ENCODE measurements around the gene MAP3K5.

Gene MAP3K5

DNA sequence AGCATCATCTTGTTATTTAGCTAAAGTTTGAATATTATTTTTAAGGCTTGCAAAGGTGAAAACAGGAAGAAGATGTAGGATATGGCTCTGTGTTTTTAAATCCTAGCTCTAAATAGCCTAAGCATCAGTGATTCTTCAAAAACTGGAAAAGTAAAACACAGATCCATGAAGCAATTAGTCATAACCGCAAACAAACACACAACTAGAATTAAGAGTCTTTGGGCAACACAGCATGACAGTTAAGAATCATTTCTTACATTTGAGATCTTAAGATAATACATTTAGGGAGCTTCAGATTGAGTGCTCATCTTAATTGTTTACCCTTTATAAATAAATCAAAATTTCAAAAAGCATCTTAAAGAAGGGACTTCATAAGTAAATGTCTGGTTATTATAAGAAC, 126.2 kb downstream of the MAP3K5 start:
- FAIRE-seq = no peak
- no peak for DNase-seq (ENCODE audit: insufficient read length, low spot score)
- TF ChIP-seq POU2F2 (IDR thresholded peaks at IDR 0.05; ENCODE audit: low read depth, low read length) = no peak
- TF ChIP-seq POLR2AphosphoS5 (IDR thresholded peaks at IDR 0.05; ENCODE audit: low read depth, low read length) = no peak
- no peak for TF ChIP-seq SPI1 (IDR thresholded peaks at IDR 0.05; ENCODE audit: low read depth, low read length)
- no peak for TF ChIP-seq POLR2A (IDR thresholded peaks at IDR 0.05; ENCODE audit: low read depth, low read length)

DNA sequence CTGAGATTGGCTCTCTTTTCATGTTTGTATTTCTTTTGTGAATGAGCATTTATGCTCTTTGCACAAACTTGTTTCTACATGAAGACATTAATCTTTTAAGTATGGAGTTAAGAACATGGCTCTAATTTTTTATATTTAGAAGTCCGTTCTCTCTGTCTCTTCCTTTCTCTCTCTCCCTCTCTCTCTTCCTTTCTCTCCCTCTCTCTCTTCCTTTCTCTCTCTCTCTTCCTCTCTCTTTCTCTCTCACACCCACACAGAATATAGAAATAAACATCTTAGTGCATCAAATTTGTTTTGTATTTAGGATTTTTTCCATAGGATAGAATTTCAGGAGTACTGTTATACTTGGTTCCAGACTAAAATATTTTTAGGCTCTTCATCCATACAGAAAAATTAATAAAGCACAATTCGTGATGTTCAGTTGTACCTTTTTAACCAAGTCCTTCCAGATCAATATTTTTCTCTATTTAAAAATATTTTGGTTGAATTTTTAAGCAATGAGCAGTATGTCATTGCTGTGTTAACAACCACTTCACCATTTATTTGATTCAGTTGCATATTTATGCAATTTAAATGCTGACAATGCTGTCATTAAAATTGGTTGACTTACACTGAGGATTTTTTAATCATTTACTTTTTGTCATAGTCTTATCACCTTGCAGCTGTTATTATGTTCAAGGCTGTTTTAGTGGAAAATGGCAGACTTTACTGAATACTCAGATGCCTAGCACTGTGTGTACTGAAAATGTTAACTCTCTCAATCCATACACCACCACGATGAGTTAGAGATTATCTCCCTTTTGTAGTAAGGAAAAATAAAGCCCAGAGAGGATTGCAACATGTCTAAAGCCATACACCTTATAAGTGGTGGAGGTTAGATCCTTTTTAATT, 129.7 kb downstream of the MAP3K5 start:
- FAIRE-seq (no peak), DNase-seq (ENCODE audit: insufficient read length, low spot score) (no peak)
- no peak for TF ChIP-seq TAF1 (IDR thresholded peaks at IDR 0.05; ENCODE audit: low read depth, low read length)
- no peak for TF ChIP-seq POLR2A (IDR thresholded peaks at IDR 0.05; ENCODE audit: low read depth, low read length)
- no peak for TF ChIP-seq POU2F2 (IDR thresholded peaks at IDR 0.05; ENCODE audit: low read depth, low read length)
- no peak for TF ChIP-seq SPI1 (IDR thresholded peaks at IDR 0.05; ENCODE audit: low read depth, low read length)
- no peak for TF ChIP-seq PAX5 (IDR thresholded peaks at IDR 0.05; ENCODE audit: insufficient read depth, low read length, severe bottlenecking)
- TF ChIP-seq POLR2AphosphoS5 (IDR thresholded peaks at IDR 0.05; ENCODE audit: low read depth, low read length) = no peak

DNA sequence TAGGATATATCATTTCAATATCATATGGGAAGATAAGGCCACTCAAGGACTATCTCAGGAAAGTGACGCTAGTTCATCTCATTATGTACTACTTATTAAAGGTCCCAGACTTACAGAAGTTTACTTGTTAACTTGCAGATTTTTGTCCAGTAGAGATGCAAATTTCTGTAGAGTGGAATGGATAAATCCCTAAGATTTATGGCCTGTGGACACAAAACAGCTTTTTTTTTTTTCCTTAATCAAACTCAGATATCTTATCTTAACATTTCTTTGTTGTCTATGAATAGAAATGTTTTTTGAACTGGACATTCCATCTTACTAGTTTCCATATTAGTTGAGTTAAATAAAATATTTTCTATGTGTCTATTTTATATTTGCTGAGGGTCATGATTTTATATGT, 131.6 kb downstream of the MAP3K5 start:
- TF ChIP-seq SPI1 (IDR thresholded peaks at IDR 0.05; ENCODE audit: low read depth, low read length) = no peak
- TF ChIP-seq PAX5 (IDR thresholded peaks at IDR 0.05; ENCODE audit: insufficient read depth, low read length, severe bottlenecking) = no peak
- no peak for TF ChIP-seq POU2F2 (IDR thresholded peaks at IDR 0.05; ENCODE audit: low read depth, low read length)
- no peak for TF ChIP-seq POLR2A (IDR thresholded peaks at IDR 0.05; ENCODE audit: low read depth, low read length)
- no peak for TF ChIP-seq TAF1 (IDR thresholded peaks at IDR 0.05; ENCODE audit: low read depth, low read length)
- TF ChIP-seq POLR2AphosphoS5 (IDR thresholded peaks at IDR 0.05; ENCODE audit: low read depth, low read length) = no peak
- FAIRE-seq (no peak), DNase-seq (ENCODE audit: insufficient read length, low spot score) (no peak)

DNA sequence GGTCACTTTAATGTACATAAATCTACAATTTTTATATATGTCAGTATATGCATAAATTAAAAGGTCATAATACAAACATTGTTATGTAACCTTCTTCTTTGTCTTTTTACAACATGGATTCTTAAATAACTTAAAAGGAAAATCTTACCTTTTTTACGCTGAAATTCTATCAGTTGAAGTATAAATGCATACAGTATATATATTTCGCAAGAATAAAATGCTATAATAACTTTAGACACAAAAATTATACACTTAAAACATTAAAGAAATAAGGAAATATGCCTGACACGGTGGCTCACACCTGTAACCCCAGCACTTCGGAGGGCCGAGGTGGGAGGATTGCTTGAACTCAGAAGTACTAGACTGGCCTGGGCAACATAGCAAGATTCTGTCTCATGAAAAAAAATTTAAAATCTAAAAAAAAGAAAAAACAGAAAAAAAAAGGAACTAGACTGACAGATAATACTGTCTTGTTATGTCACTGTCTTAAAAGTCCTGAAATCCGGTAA, 132.2 kb downstream of the MAP3K5 start:
- DNase-seq (ENCODE audit: insufficient read length, low spot score) (no peak), FAIRE-seq (no peak)
- no peak for TF ChIP-seq SPI1 (IDR thresholded peaks at IDR 0.05; ENCODE audit: low read depth, low read length)
- TF ChIP-seq PAX5 (IDR thresholded peaks at IDR 0.05; ENCODE audit: insufficient read depth, low read length, severe bottlenecking) = no peak
- TF ChIP-seq POLR2A (IDR thresholded peaks at IDR 0.05; ENCODE audit: low read depth, low read length) = no peak
- TF ChIP-seq TAF1 (IDR thresholded peaks at IDR 0.05; ENCODE audit: low read depth, low read length) = no peak
- TF ChIP-seq POLR2AphosphoS5 (IDR thresholded peaks at IDR 0.05; ENCODE audit: low read depth, low read length) = no peak
- no peak for TF ChIP-seq POU2F2 (IDR thresholded peaks at IDR 0.05; ENCODE audit: low read depth, low read length)

DNA sequence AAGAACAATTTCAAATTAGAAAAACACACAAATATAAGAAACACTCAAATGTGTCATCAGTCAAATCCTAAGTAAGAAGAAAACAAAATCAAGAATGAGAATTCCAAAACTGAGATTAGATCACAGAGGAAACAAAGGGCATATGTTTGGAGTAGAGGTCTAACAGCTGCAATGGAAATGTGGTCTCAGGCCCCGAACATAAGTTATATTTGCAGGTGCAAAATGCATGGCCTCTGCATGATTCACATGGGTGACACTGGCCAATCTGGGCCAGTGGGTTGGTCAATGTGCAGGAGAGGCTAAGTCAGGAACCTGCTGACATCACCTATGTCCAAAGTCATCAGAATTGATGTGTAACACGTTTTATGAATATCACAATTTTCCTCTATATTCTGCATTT, 133.6 kb downstream of the MAP3K5 start:
- DNase-seq (ENCODE audit: insufficient read length, low spot score) (no peak), FAIRE-seq (no peak)
- no peak for TF ChIP-seq TAF1 (IDR thresholded peaks at IDR 0.05; ENCODE audit: low read depth, low read length)
- no peak for TF ChIP-seq POU2F2 (IDR thresholded peaks at IDR 0.05; ENCODE audit: low read depth, low read length)
- no peak for TF ChIP-seq POLR2A (IDR thresholded peaks at IDR 0.05; ENCODE audit: low read depth, low read length)
- no peak for TF ChIP-seq SPI1 (IDR thresholded peaks at IDR 0.05; ENCODE audit: low read depth, low read length)
- no peak for TF ChIP-seq POLR2AphosphoS5 (IDR thresholded peaks at IDR 0.05; ENCODE audit: low read depth, low read length)
- no peak for TF ChIP-seq PAX5 (IDR thresholded peaks at IDR 0.05; ENCODE audit: insufficient read depth, low read length, severe bottlenecking)

DNA sequence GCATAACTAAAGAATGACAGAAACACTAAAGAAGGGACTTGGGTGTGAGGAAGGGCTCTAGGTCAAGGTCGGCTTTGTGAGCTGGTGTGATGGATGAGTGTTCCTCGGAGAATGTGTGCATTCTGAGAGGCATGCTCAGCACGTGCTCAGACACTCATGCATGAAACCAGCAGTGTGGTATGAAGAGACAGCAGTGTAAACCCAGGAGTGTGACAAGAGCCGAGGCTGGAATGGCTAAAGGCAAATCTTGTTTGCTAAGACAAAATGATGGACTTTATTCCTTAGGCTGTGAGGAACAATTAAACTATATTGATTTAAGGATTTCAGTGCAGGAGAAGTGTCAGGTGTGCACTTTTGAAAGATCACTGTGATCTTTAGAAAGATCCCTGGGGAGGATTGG, 134.6 kb downstream of the MAP3K5 start:
- FAIRE-seq (peak; percentile 66), DNase-seq (ENCODE audit: insufficient read length, low spot score) (no peak)
- TF ChIP-seq POLR2AphosphoS5 (IDR thresholded peaks at IDR 0.05; ENCODE audit: low read depth, low read length) (no peak), SPI1 (IDR thresholded peaks at IDR 0.05; ENCODE audit: low read depth, low read length) (no peak), POLR2A (IDR thresholded peaks at IDR 0.05; ENCODE audit: low read depth, low read length) (no peak), TAF1 (IDR thresholded peaks at IDR 0.05; ENCODE audit: low read depth, low read length) (no peak), PAX5 (IDR thresholded peaks at IDR 0.05; ENCODE audit: insufficient read depth, low read length, severe bottlenecking) (no peak), POU2F2 (IDR thresholded peaks at IDR 0.05; ENCODE audit: low read depth, low read length) (no peak)

DNA sequence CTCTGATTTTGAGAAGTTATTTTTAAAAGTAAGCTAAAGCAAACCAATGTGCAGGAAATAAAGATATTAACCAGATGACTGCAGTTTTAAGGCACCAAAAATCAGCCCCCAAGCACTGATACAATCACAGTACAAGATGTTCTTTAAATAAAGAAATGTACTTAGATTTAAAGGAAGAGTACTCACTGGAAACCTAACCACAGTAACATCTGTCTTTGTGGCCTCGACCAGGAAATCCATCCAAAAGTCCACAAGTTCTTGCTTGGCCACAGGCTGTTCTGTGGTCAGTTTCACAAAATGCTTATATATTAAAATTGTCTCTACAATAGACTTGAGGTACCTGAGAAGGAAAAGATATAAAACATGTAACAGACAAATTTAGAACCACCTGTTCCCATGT, 136.2 kb downstream of the MAP3K5 start:
- no peak for FAIRE-seq
- TF ChIP-seq TAF1 (IDR thresholded peaks at IDR 0.05; ENCODE audit: low read depth, low read length) (no peak), POLR2A (IDR thresholded peaks at IDR 0.05; ENCODE audit: low read depth, low read length) (no peak), SPI1 (IDR thresholded peaks at IDR 0.05; ENCODE audit: low read depth, low read length) (no peak)
- DNase-seq (ENCODE audit: insufficient read length, low spot score) = no peak

DNA sequence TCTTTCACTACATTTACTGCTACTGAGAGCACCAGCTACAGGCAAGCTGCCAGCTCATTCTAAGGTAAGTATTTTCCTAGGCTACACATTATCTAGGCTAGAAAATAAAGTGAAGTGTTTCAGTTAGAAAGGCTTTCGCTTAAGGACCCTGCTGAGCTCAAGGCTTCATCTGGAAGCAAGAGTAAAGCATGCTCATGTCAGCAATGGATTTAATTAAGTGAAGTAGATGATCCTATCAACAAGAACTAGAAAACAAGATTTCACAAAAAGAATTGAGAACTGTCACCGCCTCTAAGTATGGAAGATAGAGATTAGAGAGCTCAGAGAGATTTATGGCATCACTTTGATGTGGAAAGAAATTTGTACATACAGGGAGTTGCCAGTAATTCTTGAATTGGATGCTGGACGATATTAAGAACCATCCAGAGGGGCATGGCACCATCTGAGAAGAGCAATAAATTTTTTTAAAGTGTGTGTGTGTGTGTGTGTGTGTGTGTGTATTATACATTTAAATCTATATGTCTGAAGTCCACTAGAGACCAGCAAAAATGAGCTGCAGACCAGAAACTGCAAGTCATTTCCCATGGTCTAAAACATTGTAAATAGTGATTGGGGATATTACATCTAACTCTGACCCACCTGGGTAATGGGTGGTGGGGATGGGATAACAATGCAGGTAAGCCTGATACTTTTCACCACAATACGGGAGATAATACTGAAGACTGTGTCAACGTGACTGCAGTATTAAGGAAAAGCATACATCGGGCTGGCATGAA, 136.8 kb downstream of the MAP3K5 start:
- DNase-seq (ENCODE audit: insufficient read length, low spot score) = no peak
- TF ChIP-seq POU2F2 (IDR thresholded peaks at IDR 0.05; ENCODE audit: low read depth, low read length) = no peak
- TF ChIP-seq POLR2A (IDR thresholded peaks at IDR 0.05; ENCODE audit: low read depth, low read length) = no peak
- TF ChIP-seq TAF1 (IDR thresholded peaks at IDR 0.05; ENCODE audit: low read depth, low read length) = no peak
- TF ChIP-seq SPI1 (IDR thresholded peaks at IDR 0.05; ENCODE audit: low read depth, low read length) = no peak
- TF ChIP-seq PAX5 (IDR thresholded peaks at IDR 0.05; ENCODE audit: insufficient read depth, low read length, severe bottlenecking) = no peak
- TF ChIP-seq POLR2AphosphoS5 (IDR thresholded peaks at IDR 0.05; ENCODE audit: low read depth, low read length) = no peak
- FAIRE-seq = no peak

DNA sequence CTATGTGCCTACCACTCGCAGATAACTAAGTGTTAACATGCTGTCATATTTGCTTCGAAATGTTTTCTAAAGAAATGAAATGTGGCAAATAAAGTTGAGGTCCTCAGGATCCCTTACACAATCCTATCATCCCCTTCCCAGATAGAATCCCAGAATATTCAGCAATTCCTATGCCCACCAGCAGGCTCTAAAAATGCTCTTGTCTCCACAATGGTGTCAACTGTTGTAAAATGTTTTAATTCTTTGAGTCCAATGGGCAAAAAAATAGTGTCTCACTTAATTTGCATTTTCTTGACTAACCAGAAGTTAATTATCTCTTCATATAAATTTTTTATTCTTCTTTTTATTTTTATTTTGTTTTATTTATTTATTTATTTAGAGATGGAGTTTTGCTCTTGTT, 138.2 kb downstream of the MAP3K5 start:
- no peak for FAIRE-seq
- DNase-seq (ENCODE audit: insufficient read length, low spot score) = no peak
- no peak for TF ChIP-seq PAX5 (IDR thresholded peaks at IDR 0.05; ENCODE audit: insufficient read depth, low read length, severe bottlenecking)
- TF ChIP-seq SPI1 (IDR thresholded peaks at IDR 0.05; ENCODE audit: low read depth, low read length) = no peak
- TF ChIP-seq POLR2AphosphoS5 (IDR thresholded peaks at IDR 0.05; ENCODE audit: low read depth, low read length) = no peak
- TF ChIP-seq POU2F2 (IDR thresholded peaks at IDR 0.05; ENCODE audit: low read depth, low read length) = no peak
- no peak for TF ChIP-seq POLR2A (IDR thresholded peaks at IDR 0.05; ENCODE audit: low read depth, low read length)
- TF ChIP-seq TAF1 (IDR thresholded peaks at IDR 0.05; ENCODE audit: low read depth, low read length) = no peak
